ENCODE data around the gene OR6C68. TPM values are rescaled to one million over a fixed set of nuclear protein-coding genes. Genes with fewer than 3 reads are reported as not detected.

The OR6C68 gene
- total RNA-seq, 1 experiment from 2014 or later: not detected

DNA sequence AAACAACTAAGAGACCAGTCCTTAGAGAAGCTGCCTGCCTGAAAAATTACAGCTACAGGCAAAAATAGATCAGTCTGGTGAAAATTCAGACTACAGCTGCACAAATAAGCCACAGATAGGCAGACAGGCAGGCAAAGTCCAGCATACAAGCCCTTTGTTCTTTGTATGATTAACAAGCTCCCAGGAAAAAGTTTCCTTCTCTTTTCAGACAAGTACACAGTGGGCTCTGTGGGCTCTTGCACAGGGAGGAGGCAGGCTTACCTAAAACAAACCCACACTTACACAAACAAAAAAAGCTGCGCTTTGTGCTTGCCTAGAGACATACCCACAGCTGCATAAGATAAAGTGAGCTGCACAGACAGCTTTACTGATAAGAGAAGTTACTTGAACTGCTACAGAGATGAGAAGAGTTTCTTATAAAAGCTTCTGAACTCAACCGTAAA, 7.7 kb downstream of the OR6C68 start:
- Histone ChIP-seq H3K27me3 (ENCODE audit: insufficient read depth, low read length) (peaks cover 21% of the 10 kb centered on the region), H3K27ac (ENCODE audit: low read depth, low read length) (no peak overlapping the region), H2AFZ (ENCODE audit: low read depth, low read length, poor library complexity, severe bottlenecking) (no peak overlapping the region), H3K79me2 (ENCODE audit: insufficient read depth, low read length) (no peaks in the 10 kb centered on the region), H3K9me2 (ENCODE audit: insufficient read depth) (no peaks in the 10 kb centered on the region), H3K9me3 (ENCODE audit: control insufficient read depth in 1 of 2, insufficient read depth in 1 of 2, low read depth in 1 of 2, low read length in 2 of 2) (no peaks in the 10 kb centered on the region), H3K4me1 (ENCODE audit: control insufficient read depth in 1 of 2, insufficient read depth in 2 of 2, low read length in 2 of 2) (no peaks in the 10 kb centered on the region), H3K9ac (ENCODE audit: low read length) (no peak overlapping the region), H3K36me3 (ENCODE audit: control insufficient read depth in 1 of 2, insufficient read depth in 2 of 2, low read length in 2 of 2) (no peaks in the 10 kb centered on the region), H4K20me1 (ENCODE audit: insufficient read depth) (no peaks in the 10 kb centered on the region), H3K4me2 (ENCODE audit: low read length) (no peak overlapping the region), H3K4me3 (replicated peaks in 1 of 2; ENCODE audit: low read depth in 1 of 2, low read length in 2 of 2) (no peak overlapping the region)
- intact Hi-C loops (cut with micrococcal nuclease): no loop called here
- BruUV-seq (replicated peaks): no TSS peak
- DNase-seq (ENCODE audit: low read depth, low spot score) (no peak), ATAC-seq (no peak)
- ChIA-PET CTCF (no interaction called here), POLR2A (no interaction called here), RAD21 (ENCODE audit: low non-redundant PET in 1 of 2, low total read pairs in 2 of 2, uncharacterized antibody in 2 of 2, unreplicated experiment in 2 of 2) (interaction anchor here in 1 of 2 experiments (0.6 kb wide), 1 partner anchor 71 kb away, joined by 3 read pairs; no protein-coding TSS in a partner anchor)
- TF ChIP-seq CTCF (IDR thresholded peaks at IDR 0.05 in 2 of 3, conservative IDR thresholded peaks at IDR 0.05 in 1 of 3; ENCODE audit: borderline replicate concordance in 1 of 3, insufficient read depth in 1 of 3, low read depth in 2 of 3, low read length in 2 of 3) (no peak), SIN3A (IDR thresholded peaks at IDR 0.05; ENCODE audit: low read depth) (no peak), CEBPB (IDR thresholded peaks at IDR 0.05; ENCODE audit: low read depth) (no peak), POLR2A (IDR thresholded peaks at IDR 0.05; ENCODE audit: borderline replicate concordance, extremely low read depth, insufficient read depth, insufficient read length) (no peak), POLR2AphosphoS5 (IDR thresholded peaks at IDR 0.05; ENCODE audit: low read depth, low read length) (no peak), REST (IDR thresholded peaks at IDR 0.05; ENCODE audit: low read depth) (no peak), YY1 (IDR thresholded peaks at IDR 0.05; ENCODE audit: extremely low read depth, insufficient replicate concordance, low read depth, low read length) (no peak), ZNF274 (IDR thresholded peaks at IDR 0.05; ENCODE audit: low read depth, low read length) (no peak), TCF7L2 (IDR thresholded peaks at IDR 0.05; ENCODE audit: borderline replicate concordance, extremely low read depth, insufficient read depth, insufficient read length) (no peak), JUND (IDR thresholded peaks at IDR 0.05) (no peak)
